GM18868 (cell line): Measurements from ENCODE around the gene DTYMK.
"Not testable (repeated sequence)": the region's sequence is repeated elsewhere in the genome, so short reads cannot be mapped to it uniquely, and the experiment has no call there.

ENCODE experiments used
- ATAC-seq: cut with Tn5 transposase; IDR thresholded peaks from one replicate; pipeline ENCODE4 v1.9.1; 2021; ENCODE audit warnings: mild to moderate bottlenecking, moderate library complexity; ENCODE audit not compliant: unreplicated experiment

DTYMK gene, protein sequence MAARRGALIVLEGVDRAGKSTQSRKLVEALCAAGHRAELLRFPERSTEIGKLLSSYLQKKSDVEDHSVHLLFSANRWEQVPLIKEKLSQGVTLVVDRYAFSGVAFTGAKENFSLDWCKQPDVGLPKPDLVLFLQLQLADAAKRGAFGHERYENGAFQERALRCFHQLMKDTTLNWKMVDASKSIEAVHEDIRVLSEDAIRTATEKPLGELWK

DNA sequence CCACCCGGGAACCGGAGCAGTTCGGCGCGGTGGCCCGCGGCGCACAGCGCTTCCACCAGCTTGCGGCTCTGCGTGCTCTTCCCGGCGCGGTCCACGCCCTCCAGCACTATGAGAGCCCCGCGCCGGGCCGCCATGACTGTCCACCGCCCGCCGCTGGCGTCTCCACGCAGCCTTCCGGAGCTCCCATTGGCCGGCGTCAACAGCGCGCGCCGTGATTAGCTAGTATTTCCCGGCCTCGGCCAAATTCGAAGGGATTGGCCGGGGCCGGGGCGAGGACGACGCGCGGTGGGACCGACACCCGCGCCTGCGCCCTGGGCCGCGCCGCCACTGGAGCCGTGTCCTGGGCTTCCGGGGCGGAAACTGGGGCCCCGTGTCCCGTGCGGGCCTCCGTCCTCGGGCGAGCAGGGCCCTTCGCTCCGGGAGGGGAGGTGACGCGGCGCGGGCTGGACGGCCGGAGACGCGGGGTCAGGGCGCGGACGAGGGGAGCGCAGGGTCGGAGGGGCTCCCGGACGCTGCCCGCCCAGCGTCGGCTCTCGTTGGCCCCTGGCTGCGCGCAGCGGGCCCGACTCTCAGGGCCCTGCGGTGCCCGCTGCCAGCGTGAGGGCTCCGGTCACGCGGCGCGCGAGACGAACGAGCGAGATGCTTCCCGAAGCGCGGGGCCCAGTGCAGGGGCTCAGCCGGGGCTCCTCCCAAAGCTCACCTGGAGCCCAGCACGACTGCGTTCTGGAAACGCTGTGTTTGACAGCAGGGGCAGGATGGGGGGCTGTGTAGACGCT, at the start of gene DTYMK:
TSS of gene DTYMK (minus strand) at position 166 of the 776 bp plus-strand sequence. CDS start at position 134, 32 bp downstream.
- ATAC-seq, result peak; percentile 92

DNA sequence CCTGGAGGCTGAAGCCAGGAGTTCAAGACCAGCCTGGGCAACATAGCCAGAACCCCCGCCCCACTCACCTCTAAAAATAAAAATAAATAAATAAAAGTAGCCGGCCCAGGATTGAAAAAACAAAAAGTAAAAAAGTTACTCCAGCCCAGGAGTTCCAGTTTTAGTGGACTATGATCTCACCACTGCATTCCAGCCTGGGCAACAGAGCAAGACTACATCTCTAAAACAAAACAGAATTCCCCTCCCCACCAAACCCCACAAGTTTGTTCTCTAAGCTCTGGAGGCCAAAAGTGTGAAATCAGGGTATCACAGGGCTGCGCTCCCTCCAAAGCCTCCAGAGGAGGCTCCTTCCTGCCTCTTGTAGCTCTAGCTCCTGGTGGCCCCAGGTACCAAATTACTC, 49.5 kb upstream of the DTYMK start:
- no peak for ATAC-seq

DNA sequence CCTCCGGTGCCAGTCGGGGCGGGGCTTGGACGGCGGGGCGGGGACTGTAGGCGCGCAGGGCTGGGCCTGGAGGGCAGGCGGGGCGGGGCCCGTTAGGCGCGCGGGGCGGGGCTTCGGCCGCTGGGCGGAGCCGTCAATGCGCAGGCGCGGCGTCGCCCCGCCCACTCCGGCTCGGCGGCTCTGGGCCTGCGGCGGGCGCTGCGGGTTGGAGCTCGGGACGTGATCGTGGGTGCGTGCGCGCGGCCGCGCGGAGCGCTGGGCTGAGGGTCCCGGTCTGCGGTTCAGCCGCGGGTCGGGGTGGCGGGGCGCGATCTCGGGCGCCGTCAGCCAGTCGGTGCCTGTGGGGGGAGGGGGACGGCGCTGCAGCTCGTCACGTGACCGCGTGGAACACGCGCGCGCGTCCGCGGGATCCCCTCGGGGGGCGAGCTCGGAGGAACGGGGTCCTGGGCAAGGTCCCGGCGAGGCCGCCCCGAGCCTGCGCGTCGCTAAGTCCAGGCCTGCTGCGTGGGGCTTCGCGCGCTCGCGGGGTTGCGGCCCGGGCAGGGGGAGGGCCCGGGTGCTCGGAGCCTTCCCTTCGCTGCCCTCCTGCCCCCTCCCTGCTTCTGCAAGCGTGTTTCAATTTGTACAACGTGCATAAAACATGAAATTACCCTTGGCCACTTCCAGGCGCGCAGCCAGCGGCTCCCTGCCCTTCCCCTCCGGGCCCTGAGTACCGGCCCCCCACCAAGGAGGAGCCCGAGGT, 48.0 kb upstream of the DTYMK start, which contains the start of gene D2HGDH:
TSS of gene D2HGDH (plus strand) at position 164 of the 742 bp plus-strand sequence. CDS start 595 bp downstream, outside the sequence.
- ATAC-seq, result peak; percentile 78

DNA sequence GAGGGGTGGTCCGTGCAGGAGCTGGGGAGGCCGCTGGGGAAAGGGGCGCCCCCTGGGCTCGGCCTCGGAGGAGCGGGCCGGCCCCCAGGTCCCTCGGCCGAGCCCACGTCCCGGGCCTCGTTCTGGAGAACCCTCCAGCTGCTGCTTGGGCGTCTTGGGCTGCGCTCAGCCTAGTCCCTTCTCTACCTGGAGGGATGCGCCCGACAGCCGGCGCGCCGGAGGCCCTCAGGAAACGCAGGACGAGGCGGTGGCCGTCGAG, 47.5 kb upstream of the DTYMK start:
- peak; percentile 20 for ATAC-seq

DNA sequence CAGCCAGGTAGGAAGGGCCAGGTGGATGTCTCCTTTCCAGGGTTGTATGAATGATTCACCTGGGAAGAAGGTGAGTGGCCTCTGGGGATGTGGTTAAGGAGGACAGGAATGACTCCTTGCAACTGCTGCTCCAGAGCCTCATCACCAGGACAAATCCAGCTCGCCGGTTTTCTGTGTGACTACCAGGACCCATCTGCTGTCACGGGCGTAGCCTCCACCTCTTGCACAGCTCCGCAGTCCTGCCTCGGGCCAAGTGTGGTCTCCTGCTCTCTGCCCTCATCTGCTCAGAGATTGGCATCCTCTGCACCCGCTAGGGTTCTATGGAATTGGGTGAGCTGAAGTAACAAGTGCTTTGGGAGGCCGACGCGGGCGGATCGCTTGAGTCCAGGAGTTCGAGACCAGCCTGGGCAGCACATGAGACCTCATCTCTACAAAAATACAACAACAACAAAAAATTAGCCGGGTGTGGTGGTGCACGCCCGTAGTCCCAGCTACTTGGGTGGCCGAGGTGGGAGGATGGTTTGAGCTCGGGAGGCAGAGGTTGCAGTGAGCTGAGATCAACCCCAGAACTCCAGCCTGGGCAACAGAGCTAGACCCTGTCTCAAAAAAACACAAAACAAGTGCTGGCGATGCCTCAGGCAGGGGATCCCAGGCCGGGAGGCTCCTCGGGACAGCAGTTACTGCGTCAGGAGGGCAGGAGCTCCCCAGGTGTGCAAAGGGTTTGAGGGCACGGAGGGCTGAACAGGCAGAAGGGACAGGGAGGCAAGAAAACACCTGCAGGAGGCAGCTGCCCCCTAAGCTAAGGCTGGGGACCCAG, 47.0 kb upstream of the DTYMK start:
- no peak for ATAC-seq

DNA sequence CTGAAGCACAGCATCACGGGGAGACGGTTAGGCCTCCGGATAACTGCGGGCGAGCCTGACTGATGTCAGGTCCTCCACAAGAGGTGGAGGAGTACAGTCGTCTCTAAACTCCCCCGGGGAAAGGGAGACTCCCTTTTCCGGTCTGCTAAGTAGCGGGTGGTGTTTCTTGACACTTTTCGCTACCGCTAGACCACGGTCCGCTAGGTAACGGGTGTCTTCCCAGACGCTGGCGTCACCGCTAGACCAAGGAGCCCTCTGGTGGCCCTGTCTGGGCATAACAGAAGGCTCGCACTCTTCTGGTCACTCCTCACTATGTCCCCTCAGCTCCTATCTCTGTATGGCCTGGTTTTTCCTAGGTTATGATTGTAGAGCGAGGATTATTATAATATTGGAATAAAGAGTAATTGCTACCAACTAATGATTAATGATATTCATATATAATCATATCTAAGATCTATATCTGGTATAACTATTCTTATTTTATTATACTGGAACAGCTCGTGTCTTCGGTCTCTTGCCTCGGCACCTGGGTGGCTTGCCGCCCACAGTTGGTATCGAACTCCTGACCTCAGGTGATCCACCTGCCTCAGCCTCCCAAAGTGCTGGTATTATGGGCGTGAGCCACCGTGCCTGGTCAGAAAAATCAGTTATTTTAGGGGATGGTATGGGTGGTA, 46.0 kb upstream of the DTYMK start:
- not testable (repeated sequence) for ATAC-seq

DNA sequence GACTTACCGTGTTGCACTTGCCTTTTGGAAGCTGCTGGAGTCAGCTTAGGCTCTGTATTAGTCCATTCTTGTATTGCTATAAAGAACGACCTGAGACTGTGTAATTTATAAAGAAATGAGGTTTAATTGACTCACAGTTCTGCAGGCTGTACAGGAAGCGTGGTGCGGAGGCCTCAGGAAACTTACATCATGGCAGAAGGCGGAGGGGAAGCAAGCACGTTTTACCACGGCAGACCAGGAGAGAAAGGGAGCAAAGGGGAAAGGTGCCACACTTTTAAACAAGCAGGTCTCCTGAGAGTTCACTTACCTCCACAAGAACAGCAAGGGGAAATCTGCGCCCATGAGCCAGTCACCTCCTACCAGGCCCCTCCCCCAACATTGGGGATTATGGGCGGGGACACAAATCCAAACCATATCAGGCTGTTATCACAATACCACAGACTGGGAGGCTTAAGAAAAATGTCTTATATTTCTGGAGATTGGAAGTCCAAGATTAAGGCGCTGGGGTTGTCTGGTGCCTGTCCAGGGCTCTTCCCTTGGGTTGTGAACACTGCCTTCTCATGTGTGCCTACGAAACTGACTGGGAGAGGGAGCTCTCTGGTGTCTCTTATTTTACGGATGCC, 44.2 kb upstream of the DTYMK start:
- ATAC-seq, result no peak

DNA sequence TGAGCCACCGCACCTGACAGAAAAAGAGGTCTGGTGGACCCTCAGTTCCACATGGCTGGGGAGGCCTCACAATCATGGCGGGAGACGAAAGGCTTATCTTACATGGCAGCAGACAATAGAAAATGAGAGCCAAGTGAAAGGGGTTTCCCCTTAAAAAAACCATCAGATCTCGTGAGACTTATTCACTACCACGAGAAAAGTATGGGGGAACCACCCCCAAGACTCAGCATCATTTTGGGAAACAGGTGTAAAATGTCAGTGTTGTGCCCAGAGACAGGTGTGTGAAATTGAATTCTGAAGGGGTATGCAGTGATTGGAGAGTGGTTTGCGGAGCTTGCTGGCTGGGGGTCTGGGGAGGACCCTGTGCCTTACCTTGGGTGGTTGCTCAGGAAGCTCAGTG, 43.3 kb upstream of the DTYMK start:
- no peak for ATAC-seq

DNA sequence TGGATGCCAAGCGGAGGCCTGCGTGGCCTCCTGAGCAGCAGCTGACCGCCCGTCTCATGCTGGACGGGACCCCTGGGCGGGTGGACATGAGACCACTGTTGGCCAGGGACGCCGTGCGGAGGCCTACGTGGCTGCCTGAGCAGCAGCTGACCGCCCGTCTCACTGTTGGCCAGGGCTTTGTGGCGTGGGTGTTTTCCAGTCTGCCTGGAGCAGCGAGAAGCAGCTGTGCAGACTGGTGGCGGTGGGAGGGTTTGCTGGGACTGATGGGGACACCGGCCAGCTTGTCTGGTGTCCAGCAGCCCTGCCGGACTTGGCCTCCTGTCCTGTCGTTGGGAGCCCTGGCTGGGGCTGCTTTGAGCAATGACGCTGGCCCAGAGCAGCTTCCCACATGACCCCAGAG, 42.0 kb upstream of the DTYMK start:
- no peak for ATAC-seq

DNA sequence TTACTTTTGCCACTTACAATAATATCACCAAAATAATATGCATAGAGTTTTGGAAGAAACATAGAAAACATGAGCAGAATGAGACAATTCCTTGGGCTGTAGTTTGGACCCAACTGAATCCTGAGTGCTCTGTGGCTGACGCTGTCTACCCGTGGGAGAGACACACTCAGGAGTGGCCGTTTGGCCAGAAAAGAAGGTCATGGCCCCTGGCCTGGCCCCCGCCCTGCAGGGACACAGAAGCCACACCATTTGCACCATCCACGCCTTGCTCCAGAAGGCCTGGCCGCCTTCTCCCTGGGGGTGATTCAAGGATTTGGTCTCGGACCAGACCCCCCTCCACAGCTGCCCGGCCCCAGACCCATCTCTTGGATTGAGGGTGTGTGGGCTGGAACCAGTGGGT, 41.4 kb upstream of the DTYMK start:
- ATAC-seq, result no peak

DNA sequence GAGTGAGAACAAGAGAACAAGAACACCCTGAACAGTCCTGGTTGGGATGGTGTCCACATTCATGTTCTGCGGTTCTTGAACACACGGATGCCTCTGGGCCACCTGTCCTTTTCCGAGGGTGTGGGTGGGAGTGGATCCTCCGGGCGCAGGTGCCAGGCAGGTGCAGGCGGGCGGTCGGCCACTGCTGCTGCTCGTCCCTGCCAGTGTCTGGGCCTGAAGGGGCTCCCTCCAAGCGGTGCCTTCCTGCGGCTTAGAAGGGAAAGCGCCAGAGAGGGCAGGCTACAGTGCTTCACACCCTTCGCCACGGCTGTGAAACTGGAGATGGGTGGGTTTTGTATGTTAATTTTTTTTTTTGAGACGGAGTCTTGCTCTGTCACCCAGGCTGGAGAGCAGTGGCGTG, 39.8 kb upstream of the DTYMK start:
- ATAC-seq, result no peak

DNA sequence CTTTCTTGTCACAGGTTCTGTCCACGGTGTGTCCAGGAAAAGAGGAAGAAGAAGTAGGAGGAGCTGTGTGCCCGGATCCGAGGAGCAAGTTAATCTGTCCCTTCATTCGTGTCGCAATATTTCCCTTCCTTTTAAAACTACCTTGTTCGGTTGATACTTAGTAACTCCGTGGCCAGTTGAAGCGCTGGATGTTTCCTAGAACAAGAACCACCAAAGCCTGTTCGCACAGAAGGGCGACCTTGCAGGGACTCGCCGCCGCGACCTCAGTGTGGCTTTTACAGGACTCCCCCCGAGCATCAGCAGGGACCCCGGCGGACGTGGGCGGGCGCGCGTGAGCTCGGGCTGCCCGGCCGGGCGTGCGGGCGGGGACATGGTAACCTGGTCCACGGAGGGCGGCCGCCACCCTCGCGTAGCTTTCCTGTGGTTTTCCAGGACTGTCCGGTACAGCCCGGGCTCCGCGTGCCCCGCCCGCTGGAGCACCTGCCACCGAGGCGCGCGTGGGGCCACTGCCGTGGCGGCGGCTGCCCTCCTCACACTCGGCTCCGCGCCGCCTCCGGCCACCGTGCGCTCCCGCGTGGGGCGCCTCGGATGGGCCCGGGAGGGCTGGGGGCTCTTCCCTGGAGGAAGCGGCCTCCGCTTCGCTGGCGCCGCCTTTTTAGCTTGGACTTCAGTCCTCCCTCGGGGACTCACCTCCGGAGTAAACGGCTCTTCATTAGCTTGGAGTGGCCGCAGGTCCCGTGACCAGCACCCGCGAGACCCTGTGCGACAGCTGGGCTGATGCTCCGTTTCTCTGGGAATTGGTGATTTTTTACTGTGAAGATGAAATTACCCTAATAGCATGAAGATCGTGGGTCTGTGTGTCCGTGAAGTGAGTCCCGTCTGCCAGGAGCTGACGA, 38.6 kb upstream of the DTYMK start:
- no peak for ATAC-seq

DNA sequence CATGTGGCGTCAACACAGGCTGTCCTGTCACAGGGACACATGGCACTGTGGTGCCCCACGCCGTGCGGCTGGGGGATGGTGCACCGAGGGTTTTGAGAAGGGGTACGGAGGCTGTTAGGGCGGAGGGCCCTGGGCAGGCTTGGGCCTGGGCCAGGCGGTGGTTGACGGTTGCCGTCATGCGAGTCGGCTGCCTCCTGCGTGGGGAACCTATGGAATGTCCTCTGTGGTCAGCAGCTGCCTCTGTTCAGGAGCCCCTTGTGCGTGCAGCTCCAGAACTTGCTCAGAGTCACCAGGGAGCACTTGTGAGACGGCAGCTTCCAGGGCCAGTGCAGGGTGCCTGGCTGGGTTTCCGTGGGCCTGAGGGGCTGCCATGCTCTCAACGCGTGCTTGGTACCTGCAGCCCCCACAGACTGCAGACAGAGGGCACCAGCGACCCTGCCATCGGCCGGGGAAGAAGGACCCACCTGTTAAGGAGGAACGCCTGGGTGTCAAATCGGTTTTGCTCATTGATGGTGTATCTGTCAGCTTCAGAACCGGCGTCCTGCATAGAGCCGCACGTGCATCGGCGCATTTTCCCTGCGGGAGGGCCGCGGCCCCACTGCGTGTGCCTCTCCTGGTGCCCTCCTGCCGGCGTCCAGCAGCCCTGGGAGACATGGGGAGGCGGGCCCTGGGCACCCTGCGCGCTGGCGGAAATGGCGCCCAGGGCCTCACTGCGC, 37.8 kb upstream of the DTYMK start:
- no peak for ATAC-seq

DNA sequence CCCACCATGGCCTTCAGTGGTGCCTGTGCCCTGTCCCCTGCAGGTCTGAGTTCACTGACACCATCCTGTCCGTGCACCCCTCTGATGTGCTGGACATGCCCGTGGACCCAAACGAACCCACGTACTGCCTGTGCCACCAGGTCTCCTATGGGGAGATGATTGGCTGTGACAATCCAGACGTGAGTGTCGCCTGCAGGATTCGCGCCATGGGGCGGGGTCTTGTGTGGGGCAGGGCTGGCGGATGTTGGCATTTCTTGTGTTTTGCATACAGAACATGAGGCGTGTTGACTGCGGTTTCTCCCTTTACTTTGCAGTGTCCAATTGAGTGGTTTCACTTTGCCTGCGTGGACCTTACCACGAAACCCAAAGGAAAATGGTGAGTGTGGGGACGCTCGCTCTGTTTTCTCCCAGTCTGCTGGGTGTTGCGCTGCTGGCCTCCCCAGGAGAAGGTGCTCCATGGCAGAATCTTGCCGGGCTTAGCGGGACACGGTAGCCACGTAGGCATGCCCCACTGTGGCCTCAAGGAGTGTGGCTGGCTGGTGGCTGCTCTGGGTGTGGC, 36.4 kb upstream of the DTYMK start:
- ATAC-seq, result no peak

DNA sequence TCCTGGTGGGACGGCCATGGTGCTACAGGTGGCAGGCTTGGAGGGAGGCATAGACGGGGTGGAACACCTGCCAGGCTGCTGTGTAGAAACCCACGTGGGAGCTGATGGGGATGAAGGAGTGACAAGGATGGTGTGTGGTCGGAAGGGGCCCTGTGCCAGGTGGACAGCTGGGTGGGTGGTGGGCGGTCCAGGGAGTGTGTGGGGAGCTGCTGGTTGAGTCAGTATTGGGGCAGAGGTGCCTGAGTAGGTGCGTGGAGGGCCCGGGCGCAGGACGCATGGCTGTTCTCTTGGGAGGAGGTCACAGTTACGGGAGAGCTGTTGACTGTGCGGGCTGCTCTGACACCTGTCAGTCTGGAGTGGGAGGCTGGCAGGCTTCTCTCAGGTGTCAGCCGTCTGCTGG, 35.2 kb upstream of the DTYMK start:
- no peak for ATAC-seq

DNA sequence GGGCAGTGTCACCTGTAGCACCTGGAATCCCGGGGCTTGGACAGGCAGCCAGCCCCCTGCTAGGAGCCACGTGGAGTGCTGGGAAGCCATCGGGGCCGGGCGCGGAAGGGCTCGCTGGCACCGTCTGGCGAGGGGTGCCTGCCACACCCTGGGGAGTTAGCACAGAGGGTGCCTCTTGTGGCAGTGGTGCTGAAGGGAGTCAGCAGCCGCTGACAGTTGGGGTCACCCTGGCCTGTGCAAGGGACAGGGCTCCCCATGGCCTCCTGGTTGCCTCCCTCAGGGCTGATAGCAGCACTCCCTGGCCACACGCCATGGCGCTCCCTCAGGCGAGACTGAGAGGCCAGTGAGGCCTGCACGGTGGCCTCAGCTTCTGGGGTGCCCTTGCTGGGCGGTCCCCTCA, 33.9 kb upstream of the DTYMK start:
- no peak for ATAC-seq

DNA sequence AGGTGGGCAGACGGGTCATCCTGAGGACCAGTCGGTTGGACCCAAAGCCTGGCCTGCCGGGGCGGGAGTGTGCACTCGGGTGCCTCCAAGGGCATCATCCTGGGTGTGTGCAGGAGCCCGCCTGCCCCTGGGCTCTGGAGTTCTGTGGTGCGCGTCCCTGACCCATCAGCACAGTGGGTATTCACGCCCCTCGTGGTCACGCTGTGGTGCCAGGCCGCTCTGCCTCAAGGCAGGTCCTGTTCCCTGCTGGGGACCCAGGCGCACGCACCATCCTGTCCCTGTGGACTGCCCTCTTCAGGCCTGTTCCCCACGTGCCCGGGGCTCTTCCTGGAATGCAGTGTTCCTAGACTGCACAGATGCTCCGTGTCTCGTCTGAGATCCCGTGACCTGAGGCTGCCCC, 33.5 kb upstream of the DTYMK start:
- no peak for ATAC-seq

DNA sequence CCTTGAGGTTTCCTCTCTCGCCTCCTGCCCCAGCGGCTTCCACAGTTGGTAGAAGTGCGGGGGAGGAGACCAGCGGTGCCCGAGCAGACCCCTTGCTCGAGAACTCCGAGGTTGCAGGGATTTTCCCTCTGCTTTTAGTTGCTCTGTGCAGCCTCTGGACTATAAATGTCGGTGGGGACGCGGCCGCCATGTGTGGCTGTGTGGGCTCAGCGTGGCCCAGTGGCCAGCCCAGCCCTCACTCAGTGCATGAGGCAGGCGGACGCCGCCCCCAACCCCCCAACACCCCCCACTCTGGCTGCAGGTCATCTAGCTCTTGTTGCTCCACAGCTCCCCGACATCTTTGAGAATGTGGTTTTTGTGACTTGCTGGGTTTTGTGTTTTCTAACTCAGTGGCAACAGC, 32.5 kb upstream of the DTYMK start:
- no peak for ATAC-seq
